Metanephros (tissue), 2 donors: ENCODE data around the gene SLC5A4. TPM values are rescaled to one million over a fixed set of nuclear protein-coding genes. Genes with fewer than 3 reads are reported as not detected.

Experiments used
- small RNA-seq: library from RNA; depleted of rRNA; stranded (forward); fragments of <200 nt; gene quantifications from one replicate; pipeline ENCODE3, GENCODE V24; 2014; ENCODE audit warnings: low replicate concordance
- total RNA-seq: library from RNA; depleted of rRNA; stranded (reverse); fragments of >200 nt; gene quantifications from one replicate; pipeline ENCODE4 v1.2.3, GENCODE V29; 2014

The SLC5A4 gene
- 2.7 TPM for total RNA-seq

GRCh38 chr22:32255217-32255616 lies at the start of gene SLC5A4:
Gene SLC5A4 (minus strand): TSS chr22:32255347. CDS start chr22:32255329, 18 bp downstream.

GRCh38 chr22:32204856-32205722 lies 50.1 kb downstream of the SLC5A4 start, which contains the start of gene RFPL2:
Gene RFPL2 (minus strand): TSS chr22:32205073. CDS start chr22:32202451, 2,622 bp downstream.

Small RNAs within 50 kb of the gene (small RNA-seq; reads per million reads assigned to genes)
- gene RF02171, result not detected

Other genes with a start within 250 kb of the SLC5A4 start
- gene SLC5A1, start 212.1 kb downstream of the SLC5A4 start, total RNA-seq, result 0.58 TPM
- gene C22orf42, start 96.0 kb downstream of the SLC5A4 start, total RNA-seq, result not detected
- gene RFPL2, start 50.3 kb downstream of the SLC5A4 start, total RNA-seq, result 0.18 TPM
- gene RFPL3, start 102.5 kb upstream of the SLC5A4 start, total RNA-seq, result not detected
- 56.6 TPM for gene RTCB, start 156.9 kb upstream of the SLC5A4 start, total RNA-seq
- not detected for gene BPIFC, start 209.1 kb upstream of the SLC5A4 start, total RNA-seq
- gene FBXO7, start 219.5 kb upstream of the SLC5A4 start, total RNA-seq, result 90.0 TPM